ENCODE data around the gene SPIB.
"Not testable (repeated sequence)": the region's sequence is repeated elsewhere in the genome, so short reads cannot be mapped to it uniquely, and the experiment has no call there.

SPIB gene

DNA sequence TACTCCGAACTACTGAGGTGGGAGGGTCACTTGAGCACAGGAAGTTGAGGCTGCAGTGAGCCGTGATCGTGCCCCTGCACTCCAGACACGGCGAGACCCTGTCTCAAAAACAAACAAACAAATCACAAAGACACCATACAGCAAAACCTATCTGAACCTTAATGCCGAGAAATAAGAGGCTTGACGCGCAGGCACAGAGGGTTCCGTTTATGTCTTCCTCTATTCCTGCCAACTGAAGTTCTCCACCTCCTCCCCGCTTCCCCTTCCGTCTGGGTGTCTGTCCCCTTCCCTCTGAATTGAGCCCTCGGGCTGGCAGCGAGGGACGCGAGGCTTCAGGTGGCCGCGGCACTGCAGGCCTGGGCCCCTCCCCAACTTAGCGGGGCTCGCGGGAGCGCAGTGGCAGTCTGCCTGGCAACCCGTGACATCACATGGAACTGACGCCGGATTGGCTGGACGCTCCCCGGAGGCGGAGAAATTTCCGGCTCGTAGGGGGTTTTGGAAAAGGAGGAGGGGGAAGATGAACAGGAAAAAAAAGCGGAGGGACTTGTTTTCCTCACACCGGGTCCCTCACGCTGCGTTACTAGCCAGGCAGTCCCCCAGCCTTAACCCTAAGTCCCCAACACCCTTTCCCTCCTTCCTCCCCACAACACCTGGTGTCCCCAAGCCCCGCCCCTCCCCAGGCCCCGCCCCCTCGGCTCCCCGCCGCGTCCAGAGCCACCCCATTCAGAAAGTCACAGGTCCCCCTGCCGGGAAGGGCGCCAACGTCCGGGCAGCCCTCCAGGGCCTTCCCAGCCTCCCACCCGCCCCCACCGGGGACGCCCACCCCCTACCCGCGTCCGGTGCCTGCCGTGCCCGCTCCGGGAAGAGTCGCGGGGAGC lies 12.8 kb downstream of the SPIB start:
- DNase-seq: peak; percentile 79 to 94 (median 90)
- intact Hi-C loops (cut with DNase I): no loop called here

DNA sequence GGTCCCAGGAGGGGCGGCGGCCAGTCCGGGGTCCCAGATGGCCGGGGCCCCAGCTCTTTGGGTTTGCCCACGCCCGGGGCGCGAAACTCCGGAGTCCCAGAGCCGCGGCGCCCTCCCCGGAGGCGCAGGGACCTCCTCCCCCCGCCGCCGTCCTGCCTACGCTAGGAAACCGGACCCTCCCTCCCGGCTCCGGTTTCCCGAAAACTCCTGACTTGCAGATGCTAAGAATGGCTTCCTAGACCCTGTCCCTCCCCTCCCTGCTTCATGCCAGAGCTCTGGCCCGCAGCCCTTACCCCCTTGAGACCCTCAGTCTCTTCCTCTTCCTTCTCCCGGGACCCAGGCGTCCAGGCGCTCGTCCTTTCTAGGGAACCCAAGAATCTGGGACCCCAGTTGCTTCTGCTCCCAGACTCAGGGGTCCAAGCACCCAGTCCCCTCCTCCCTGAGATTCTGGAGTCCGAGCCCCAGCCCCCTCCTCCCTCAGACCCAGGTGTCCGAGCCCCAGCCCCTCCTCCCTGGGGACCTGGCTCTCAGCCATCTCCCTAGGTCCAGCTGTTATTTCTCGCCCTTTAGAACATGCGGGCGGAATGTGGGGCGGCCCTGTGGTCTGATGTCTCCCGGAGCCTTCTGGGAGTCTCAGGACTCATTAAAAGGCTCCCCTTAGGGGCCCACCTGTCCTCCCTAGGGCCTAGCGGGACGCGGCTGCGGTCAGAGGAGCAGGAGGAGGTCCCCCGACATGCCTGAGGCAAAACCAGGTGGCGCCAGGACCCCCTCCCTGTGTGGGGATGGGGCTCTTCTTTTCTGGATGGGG lies 13.7 kb downstream of the SPIB start, which contains the start of gene MYBPC2:
MYBPC2 (plus strand) TSS at position 672 of the 808 bp plus-strand sequence; CDS start at position 734, 62 bp downstream.
- intact Hi-C loops (cut with DNase I): no loop called here
- DNase-seq: no peak

DNA sequence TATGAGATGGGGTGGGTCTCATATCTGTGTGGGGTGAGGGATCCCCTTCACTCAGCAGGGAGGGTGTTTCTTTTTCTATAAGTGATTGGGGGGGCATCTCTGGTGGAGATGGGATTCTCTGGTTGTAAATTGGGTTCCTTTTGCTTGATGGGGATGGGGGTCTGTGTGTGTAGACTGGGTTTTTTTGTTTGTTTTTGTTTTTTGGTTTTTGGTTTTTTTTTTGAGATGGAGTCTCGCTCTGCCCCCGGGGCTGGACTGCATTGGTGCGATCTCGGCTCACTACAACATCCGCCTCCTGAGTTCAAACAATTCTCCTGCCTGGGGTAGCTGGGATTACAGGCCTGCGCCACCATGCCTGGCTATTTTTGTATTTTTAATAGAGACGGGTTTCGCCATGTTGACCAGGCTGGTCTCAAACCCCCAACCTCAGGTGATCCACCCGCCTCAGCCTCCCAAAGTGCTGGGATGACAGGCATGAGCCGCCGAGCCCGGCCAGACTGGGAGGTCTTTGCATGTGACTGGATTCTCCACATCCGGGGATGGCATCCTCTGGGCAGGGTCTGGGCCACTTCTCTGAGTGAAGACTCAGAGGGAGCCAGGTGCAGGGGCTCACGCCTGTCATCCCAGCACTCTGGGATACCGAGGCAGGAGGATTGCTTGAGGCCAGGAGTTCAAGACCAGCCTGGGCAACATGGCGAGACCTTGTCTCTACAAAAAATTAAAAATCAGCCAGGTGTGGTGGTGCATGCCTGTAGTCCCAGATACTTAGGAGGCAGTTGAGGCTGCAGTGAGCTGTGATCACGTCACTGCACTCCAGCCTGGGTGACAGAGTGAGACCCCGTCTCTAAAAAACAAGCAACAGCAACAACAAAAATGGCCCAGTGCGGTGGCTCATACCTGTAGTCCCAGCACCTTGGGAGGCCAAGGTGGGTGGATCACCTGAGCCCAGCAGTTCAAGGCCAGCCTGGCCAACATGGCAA lies 14.8 kb downstream of the SPIB start:
- no peak for DNase-seq
- intact Hi-C loops (cut with DNase I): no loop called here

DNA sequence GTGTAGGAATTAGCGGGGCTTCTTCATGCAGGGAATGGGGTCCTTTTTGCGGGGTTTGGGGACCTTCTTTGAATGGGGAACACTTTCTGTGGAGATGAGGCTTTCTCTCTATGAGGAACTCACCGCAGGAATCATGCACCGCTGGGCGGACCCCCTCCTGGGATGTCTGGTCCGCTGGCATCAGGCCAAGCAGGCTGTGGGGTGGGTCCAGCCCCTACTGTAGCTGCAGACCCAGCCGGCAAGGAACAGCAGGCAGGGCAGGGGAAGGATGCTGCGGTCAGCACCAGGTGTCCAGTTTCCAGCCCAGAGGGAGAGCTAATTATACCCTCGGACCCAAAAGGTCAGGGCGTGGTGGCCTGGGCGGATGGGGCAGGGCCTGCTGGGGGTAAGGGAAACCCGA lies 15.8 kb downstream of the SPIB start:
- intact Hi-C loops (cut with DNase I): no loop called here
- no peak for DNase-seq

DNA sequence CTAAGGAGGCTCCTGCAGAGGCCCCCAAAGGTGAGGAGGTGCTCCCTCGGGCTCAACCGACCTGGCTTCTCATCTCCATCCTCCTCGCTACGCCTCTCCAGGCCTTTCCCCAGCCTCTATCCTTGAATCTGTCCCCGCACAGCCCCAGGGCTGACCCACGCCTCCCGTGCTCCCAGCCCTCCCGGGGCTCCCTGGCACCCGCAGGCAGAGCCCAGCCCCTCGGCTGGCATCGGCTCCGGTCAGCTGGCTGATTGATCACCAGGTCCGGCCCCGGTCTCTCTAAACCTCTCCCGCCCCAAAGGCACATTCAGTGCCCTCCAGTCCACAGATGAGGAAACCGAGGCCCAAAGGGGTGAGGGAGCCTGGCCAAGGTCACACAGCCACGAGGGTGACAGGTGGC lies 16.5 kb downstream of the SPIB start:
- intact Hi-C loops (cut with DNase I): no loop called here
- DNase-seq: no peak

DNA sequence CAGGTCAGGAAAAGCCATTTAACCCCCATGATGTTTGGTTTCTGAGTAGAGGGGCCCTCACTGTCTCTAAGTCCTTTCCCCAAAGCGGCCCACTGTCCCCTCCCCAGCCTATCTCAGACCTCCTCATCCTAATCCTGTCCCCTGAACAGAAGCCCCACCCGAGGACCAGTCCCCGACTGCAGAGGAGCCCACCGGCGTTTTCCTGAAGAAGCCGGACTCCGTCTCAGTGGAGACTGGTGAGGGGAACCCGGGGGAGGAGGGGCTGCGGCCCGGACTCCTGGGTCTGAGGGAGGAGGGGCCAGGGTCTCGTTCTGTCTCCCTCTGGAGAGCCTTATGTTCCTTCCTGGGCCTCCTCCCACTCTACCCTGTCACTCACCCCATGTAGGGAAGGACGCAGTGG lies 16.9 kb downstream of the SPIB start:
- intact Hi-C loops (cut with DNase I): no loop called here
- no peak for DNase-seq

DNA sequence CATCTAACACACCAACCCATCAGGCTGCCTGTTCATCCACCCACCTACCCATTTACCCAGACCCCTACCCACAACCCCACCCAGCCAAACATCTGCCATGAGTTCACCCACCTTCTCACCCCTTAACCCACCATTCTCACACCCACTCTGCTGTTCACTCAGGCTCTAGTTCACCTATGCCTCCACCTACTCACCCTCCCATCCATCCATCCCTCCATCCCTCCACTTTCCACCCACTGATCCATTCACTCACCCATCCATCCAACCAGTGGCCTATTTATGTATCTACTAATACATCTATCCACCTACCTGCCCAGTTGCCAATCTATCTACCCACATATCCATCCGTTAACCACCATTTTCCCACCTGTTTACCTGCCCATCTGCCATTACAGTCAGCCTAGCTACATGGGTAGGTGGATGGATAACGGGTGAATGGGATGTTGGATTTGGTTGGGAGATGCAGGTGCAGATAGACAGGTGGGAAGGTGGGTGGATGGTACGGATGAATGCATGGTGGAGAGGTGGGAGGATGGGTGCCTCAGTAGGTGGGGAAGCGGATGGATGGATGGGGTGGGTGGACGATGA lies 19.2 kb downstream of the SPIB start:
- intact Hi-C loops (cut with DNase I): no loop called here
- no peak for DNase-seq

DNA sequence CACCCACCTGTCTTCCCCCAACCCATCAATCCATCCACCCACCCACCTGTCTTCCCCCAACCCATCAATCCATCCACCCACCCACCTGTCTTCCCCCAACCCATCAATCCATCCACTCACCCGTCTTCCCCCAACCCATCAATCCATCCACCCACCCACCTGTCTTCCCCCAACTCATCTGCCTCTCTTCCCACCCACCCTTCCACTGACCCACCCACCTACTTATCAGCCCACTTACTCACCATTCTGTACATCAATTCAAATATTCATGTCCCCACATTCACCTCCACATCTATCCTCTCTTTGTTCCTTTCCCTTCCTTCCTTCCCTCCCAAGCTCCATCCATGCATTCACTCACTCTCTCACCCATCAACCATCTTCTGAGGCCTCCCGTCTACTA lies 20.4 kb downstream of the SPIB start:
- DNase-seq; intact Hi-C loops (cut with DNase I): not testable (repeated sequence)

DNA sequence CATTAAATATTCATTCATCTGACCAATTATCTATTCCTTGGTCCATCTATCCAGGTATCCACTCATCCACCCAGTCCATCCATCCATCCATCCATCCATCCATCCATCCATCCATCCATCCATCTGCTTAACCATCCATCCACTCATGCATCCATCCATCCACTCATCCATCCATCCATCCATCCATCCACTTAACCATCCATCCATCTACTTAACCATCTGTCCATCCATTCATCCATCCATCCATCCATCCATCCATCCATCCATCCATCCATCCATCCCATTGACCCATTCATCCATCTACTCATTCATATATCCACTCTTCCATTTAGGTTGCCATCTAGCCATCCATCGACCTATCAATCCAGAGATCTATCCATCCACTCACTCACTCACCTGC lies 25.3 kb downstream of the SPIB start:
- no peak for DNase-seq
- intact Hi-C loops (cut with DNase I): no loop called here

DNA sequence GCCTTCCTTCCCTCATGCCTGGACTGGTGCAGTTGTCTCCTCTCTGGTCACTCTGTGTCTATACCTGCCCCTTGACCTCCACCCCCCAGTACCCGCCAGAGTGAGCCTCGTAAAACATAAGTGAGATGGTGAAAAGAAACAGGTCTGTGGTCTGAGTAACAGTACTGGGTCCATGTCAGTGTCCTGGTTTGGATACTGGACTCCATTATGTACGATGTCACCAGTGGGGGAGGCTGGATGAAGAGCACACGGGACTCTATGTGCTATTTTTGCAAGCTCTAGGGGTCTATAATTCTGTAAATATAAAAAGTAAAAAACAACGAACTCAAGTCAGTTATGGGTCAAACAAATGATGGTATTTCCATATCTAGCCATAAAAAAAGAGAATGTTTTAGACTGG lies 28.3 kb downstream of the SPIB start:
- DNase-seq: no peak
- intact Hi-C loops (cut with DNase I): no loop called here

DNA sequence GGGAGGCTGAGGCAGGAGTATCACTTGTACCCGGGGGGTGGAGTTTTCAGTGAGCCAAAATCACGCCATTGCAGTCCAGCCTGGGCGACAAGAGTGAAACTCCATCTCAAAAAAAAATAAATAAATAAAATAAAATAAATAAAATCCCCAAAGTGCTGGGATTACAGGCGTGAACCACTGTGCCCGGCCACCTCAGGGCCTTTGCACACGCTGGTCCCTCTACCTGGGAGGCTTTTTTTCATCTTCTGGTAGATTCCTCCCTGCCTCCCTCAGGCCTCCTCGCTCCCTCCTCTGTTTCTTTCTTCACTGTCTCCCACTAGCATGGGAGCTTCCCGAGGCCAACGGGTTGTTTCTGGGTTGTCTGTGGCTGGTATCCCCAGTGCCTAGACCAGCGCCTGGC lies 29.0 kb downstream of the SPIB start:
- intact Hi-C loops (cut with DNase I): no loop called here
- no peak for DNase-seq

DNA sequence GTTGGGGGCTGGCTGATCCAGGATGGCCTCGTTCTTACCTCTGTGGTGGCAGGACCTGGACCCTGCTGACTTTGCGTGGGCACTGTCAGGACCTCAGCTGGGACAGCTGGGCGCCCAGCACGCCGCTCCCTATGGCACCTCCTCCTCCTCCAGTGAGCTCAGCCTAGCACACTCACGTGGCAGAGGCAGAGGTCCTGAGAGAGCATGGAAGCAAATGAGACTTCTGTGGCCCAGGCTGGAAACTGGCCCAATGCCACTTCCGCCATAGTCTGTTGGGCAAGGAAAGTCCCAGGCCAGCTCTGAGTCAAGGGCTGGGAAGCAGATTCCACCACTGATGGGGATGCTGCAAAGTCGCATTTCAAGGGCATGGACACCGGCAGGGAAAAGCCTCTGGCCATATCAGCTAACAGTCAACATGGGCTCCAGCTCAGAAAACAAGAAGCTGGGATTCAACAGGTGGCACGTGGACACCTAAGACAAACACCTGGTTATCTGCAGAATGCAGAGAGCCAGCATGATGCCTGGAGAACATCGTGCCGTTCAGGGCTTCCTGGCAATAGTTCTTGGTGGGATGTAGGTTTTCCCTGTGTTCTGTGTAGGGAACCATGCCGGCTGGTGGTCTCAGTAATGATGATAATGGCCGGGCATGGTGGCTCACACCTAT lies 30.6 kb downstream of the SPIB start:
- intact Hi-C loops (cut with DNase I): no loop called here
- no peak for DNase-seq

DNA sequence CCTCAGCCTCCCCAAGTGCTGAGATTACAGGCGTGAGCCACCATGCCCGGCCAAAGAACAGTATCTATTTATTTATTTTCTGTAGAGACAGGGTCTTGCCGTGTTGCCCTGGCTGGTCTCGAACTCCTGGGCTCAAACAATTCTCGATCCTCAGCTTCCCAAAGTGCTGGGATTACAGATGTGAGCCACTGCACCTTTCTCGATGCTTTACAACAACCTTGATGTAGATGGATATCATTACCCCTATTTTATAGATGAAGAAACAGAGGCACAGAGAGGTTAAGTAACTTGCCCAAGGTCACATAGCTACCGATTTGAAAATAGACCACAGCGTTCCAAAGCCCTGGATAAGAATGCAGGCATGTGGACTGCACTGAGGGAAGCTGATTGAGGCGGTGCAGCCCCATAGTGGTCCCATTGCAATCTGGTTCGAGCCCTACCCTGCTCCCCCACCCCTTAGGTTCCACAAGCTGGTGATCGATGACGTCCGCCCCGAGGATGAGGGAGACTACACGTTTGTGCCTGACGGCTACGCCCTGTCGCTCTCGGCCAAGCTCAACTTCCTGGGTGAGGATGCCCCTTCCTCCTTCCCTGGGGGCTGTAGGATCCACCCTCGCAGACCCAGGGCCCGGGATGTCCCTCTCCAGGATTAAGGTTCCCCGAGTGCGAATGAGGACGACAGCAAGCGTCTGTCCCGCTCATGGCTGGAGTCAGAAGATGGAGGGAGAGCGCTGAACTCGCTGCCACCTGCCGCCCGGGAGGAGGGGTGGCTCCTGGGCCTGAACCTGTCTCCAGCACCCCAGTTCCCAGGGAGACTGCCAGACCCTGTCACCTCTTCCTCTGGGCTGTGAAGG lies 31.9 kb downstream of the SPIB start:
- no peak for DNase-seq
- intact Hi-C loops (cut with DNase I): no loop called here

DNA sequence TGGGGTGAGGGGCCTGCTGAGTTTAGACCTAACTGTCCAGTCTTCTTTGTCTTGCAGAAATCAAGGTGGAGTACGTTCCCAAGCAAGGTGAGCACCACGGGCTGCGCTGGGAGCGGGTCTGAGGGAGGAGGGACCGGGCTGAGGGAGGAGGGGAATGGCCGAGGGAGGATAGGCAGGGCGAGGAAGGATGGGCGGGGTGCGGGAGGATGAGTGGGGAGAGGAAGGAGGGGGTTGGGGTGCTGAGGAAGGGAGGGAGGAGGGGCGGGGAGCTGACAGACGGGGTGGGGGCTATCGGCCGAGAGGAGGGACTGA lies 32.4 kb downstream of the SPIB start:
- no peak for DNase-seq
- intact Hi-C loops (cut with DNase I): no loop called here

DNA sequence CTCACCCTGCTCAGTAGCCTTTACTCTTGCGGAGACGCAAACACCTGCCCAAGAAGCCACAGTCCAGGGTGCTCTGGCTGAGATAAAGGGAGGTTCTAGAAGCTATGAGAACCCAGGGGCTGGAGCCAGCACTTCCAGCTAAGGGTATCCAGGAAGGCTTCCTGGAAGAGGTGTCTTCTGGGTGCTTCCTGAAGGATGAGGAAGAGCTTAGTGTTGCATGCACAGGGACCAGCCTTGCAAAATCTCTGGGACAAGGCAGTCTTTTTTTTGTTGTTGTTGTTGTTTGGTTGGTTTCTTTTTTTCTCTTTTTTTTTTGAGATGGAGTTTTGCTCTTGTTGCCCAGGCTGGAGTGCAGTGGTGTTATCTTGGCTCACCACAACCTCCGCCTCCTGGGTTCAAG lies 34.5 kb downstream of the SPIB start:
- no peak for DNase-seq
- intact Hi-C loops (cut with DNase I): no loop called here

DNA sequence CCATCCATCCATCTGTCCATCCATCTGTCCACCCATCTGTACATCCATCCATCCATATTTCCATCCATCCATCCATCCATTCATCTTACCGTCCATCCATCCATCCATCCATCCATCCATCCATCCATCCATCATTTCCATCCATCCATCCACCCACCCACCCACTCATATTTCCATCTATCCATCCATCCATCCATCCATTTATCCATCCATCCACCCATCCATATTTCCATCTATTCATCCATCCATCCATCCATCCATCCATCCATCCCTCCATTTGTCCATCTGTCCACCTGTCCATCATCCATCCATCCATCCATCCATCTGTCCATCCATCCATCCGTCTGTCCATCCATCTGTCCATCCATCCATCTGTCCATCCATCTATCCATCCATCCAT lies 37.3 kb downstream of the SPIB start:
- intact Hi-C loops (cut with DNase I): no loop called here
- no peak for DNase-seq

DNA sequence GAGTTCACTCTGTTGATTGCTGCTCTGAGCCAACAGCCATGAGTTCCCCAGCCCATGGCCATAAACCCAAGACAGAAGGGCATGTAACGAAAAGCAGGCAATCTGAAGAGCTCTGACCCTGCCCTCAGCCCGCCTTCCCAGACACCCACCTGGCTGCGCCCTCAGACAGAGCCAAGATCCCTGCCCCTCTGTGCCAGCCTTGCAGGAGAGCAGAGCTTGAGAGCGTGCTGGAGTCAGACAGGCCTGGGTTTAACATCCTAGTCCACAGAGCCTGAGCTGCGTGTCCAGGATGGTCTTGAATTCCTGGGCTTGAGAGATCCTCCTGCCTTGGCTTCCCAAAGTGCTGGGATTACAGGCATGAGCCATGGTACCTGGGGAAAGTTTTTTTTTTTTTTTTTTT lies 38.6 kb downstream of the SPIB start:
- intact Hi-C loops (cut with DNase I): no loop called here

More for the DNA sequence above, 38.6 kb downstream of the SPIB start:
- DNase-seq: no peak
